SK-N-SH (cell line): ENCODE data around the gene OST4. TPM values are rescaled to one million over a fixed set of nuclear protein-coding genes. Genes with fewer than 3 reads are reported as not detected.

Experiments used
- CTCF ChIA-PET: fragments of 300-600, 350-600 bp; formaldehyde crosslinking; extraction: SDS; loops from one replicate; lab custom pipeline; 2021; lab: Yijun Ruan, JAX
- POLR2A ChIA-PET: fragments of 350-600 bp; sonication (Branson Sonifier 250); formaldehyde crosslinking; extraction: SDS; loops from one replicate; lab custom pipeline; 2020; ENCODE audit warnings: antibody characterized with exemption, inconsistent platforms; lab: Yijun Ruan, JAX
- DNase-seq: peaks from one replicate; pipeline ENCODE4 v3.0.0; 2012
- H2AFZ ChIP-seq: fragments of 200-600 bp; sonication (generic); 2 replicates; pipeline ENCODE4 v1.8.1; 2016; ENCODE audit warnings: antibody characterized with exemption, mild to moderate bottlenecking, low read depth
- H3F3A ChIP-seq: fragments of 200-600 bp; sonication (generic); replicated peaks from 2 replicates; pipeline ENCODE3; 2016; ENCODE audit warnings: antibody characterized with exemption, mild to moderate bottlenecking; ENCODE audit not compliant: insufficient read depth
- H3K27ac ChIP-seq, 2 experiments: fragments of 200-500 bp in 1 of 2; fragments of 200-600 bp in 1 of 2; sonication (Bioruptor generic) in 1 of 2; sonication (generic), shearing (Covaris generic) in 1 of 2; 2 replicates each; pipeline versions ENCODE4 v1.5.1 to v1.6.1; 2014 to 2016; ENCODE audit warnings: low read depth in 2 of 2, inconsistent platforms in 1 of 2, low read length in 1 of 2, mild to moderate bottlenecking in 1 of 2, mixed read lengths in 1 of 2
- H3K27me3 ChIP-seq: fragments of 200-600 bp; sonication (generic), shearing (Covaris generic); 2 replicates; pipeline ENCODE4 v1.6.1; 2016; ENCODE audit warnings: mixed run types; ENCODE audit not compliant: insufficient read depth
- H3K36me3 ChIP-seq, 2 experiments: fragments of 200-500 bp in 1 of 2; fragments of 200-600 bp in 1 of 2; sonication (Bioruptor generic) in 1 of 2; sonication (generic) in 1 of 2; replicated peaks in 1 of 2; 2 replicates each; pipeline versions ENCODE3 to v1.5.1; 2014 to 2016; ENCODE audit warnings: low read length in 1 of 2, mild to moderate bottlenecking in 1 of 2; ENCODE audit not compliant: insufficient read depth in 2 of 2, control insufficient read depth in 1 of 2
- H3K4me1 ChIP-seq, 2 experiments: fragments of 200-500 bp in 1 of 2; fragments of 200-600 bp in 1 of 2; sonication (Bioruptor generic) in 1 of 2; sonication (generic), shearing (Covaris generic) in 1 of 2; 2 replicates each; pipeline versions ENCODE4 v1.5.1 to v1.6.1; 2014 to 2016; ENCODE audit warnings: low read depth in 1 of 2, low read length in 1 of 2, mixed run types in 1 of 2; ENCODE audit not compliant: insufficient read depth in 2 of 2, control insufficient read depth in 1 of 2
- H3K4me2 ChIP-seq: fragments of 200-600 bp; sonication (generic), shearing (Covaris generic); 2 replicates; pipeline ENCODE4 v1.6.1; 2017; ENCODE audit warnings: mixed run types
- H3K4me3 ChIP-seq, 2 experiments: fragments of 200-500 bp in 1 of 2; fragments of 200-600 bp in 1 of 2; sonication (Bioruptor generic) in 1 of 2; sonication (generic), shearing (Covaris generic) in 1 of 2; 2 replicates each; pipeline versions ENCODE4 v1.5.1 to v1.8.1; 2014 to 2016; ENCODE audit warnings: low read depth in 2 of 2, inconsistent platforms in 1 of 2, low read length in 1 of 2, mild to moderate bottlenecking in 1 of 2, mixed read lengths in 1 of 2, moderate library complexity in 1 of 2
- H3K79me2 ChIP-seq: fragments of 200-600 bp; sonication (generic); 2 replicates; pipeline ENCODE4 v1.8.1; 2017; ENCODE audit warnings: mild to moderate bottlenecking; ENCODE audit not compliant: insufficient read depth
- H3K9ac ChIP-seq: fragments of 200-600 bp; sonication (generic); 2 replicates; pipeline ENCODE4 v1.6.1; 2017; ENCODE audit warnings: mixed run types
- H3K9me2 ChIP-seq: fragments of 200-600 bp; sonication (generic); 2 replicates; pipeline ENCODE4 v1.6.1; 2017; ENCODE audit warnings: mixed run types
- H3K9me3 ChIP-seq: fragments of 200-600 bp; sonication (generic); 2 replicates; pipeline ENCODE4 v1.6.1; 2017; ENCODE audit warnings: mixed run types, mild to moderate bottlenecking, moderate library complexity
- H4K20me1 ChIP-seq: fragments of 200-600 bp; sonication (generic); 2 replicates; pipeline ENCODE4 v1.6.1; 2017; ENCODE audit warnings: mild to moderate bottlenecking, mixed run types; ENCODE audit not compliant: insufficient read depth
- FOXJ3 ChIP-seq: sonication (generic); formaldehyde crosslinking; IDR thresholded peaks from 2 replicates; pipeline ENCODE4 v1.5.1; 2020; ENCODE audit warnings: mild to moderate bottlenecking, missing genetic modification reagents
- MEF2A ChIP-seq: IDR thresholded peaks from 2 replicates; pipeline ENCODE4 v1.4.0; 2012; ENCODE audit warnings: low read depth, borderline replicate concordance
- MXI1 ChIP-seq: IDR thresholded peaks from 2 replicates; pipeline ENCODE4 v1.6.1; 2012; ENCODE audit warnings: mild to moderate bottlenecking, low read depth, low read length, improper control_type of control experiment
- NRF1 ChIP-seq: IDR thresholded peaks from 2 replicates; pipeline ENCODE4 v1.6.1; 2012; ENCODE audit warnings: low read depth, mild to moderate bottlenecking, low read length
- RCOR1 ChIP-seq: fragments of 150-350 bp; IDR thresholded peaks from 2 replicates; pipeline ENCODE4 v1.6.1; 2017; ENCODE audit warnings: antibody characterized with exemption, low read length
- SMC3 ChIP-seq: IDR thresholded peaks from 2 replicates; pipeline ENCODE4 v1.6.1; 2012; ENCODE audit warnings: low read depth, low read length, improper control_type of control experiment
- TAF1 ChIP-seq: IDR thresholded peaks from 2 replicates; pipeline ENCODE4 v1.6.1; 2012; ENCODE audit warnings: low read depth, mild to moderate bottlenecking, low read length, moderate library complexity, borderline replicate concordance
- TCF12 ChIP-seq: IDR thresholded peaks from 2 replicates; pipeline ENCODE4 v1.4.0; 2012
- WGBS: methylation state at CpG from one replicate; pipeline ENCODE4 v1.1.6; 2017; ENCODE audit warnings: low lambda C conversion rate; 5-methylcytosine and 5-hydroxymethylcytosine counted together
- polyA plus RNA-seq, 3 experiments: library from polyadenylated mRNA; depleted of rRNA; stranded (reverse); fragments of >200 nt; gene quantifications; 2 replicates each; pipeline ENCODE4 v1.2.3, GENCODE V29; 2012
- TF ChIP-seq, protein P1 (sequence below): IDR thresholded peaks from 2 replicates; pipeline ENCODE4 v1.4.0; 2012; ENCODE audit warnings: low read depth
- TF ChIP-seq, protein P2 (sequence below): IDR thresholded peaks from 2 replicates; pipeline ENCODE4 v1.6.1; 2012; ENCODE audit warnings: mild to moderate bottlenecking, low read depth, low read length, moderate library complexity

OST4 gene
- polyA plus RNA-seq, 1 of the 3 experiments (the other 2 are of a cell fraction) = 1,851 TPM

DNA sequence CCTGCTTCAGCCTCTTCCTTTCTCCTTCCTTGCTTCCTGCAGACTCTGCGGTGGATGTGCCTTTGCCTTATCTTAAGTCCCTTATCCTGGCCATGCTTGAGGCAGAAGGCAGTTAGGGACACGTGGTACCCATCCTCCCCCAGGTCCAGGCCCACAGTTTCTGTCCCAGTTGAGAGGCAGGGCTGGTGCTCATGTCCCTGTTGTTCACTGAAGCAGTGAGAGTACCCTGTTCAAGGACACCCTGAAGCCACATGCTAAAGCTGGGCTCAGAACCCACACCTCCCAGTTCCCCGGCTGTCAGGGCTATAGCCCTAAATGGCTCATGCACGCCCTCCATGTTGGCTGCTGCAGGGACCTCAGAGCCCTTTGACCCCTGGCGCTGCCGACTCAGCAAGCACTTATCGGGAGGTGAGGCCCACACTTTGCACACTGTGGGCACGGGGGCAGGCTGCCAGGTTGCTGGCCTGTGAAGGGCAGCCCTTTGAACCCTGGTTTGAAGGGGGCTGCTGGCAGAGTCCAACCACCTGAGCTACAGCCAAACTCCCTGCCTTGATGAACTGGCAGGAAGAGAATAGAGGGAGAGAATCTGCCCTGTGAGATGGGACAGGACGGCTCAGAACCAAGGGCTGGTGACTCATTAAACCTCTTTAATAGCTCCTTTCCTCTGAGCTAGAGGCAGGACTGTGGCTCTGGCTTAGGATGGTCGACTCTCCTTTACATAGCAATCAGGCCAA is 21.4 kb upstream of the OST4 start:
- no peaks in the 10 kb centered on the region for H3K27me3 ChIP-seq
- no peaks in the 10 kb centered on the region for H3F3A ChIP-seq
- peaks cover 4 to 31% of the 10 kb centered on the region in 2 experiments; a peak in 2 of 4 replicates for H3K4me1 ChIP-seq
- POLR2A ChIA-PET = interaction anchor here (1.4 kb wide), 1 partner anchor 30 kb away, joined by 3 read pairs; the partner anchor contains the start of gene ABHD1
- no peak overlapping the region for H3K9ac ChIP-seq
- no peak overlapping the region for H3K4me2 ChIP-seq
- H3K9me3 ChIP-seq = no peaks in the 10 kb centered on the region
- no peaks in the 10 kb centered on the region for H3K9me2 ChIP-seq
- no peak overlapping the region for H3K4me3 ChIP-seq
- DNase-seq = no peak
- H3K27ac ChIP-seq = no peak overlapping the region
- 87% methylated on average over 10 of the region's 10 CpGs for WGBS
- no peaks in the 10 kb centered on the region for H4K20me1 ChIP-seq
- TF ChIP-seq, protein P1, sequence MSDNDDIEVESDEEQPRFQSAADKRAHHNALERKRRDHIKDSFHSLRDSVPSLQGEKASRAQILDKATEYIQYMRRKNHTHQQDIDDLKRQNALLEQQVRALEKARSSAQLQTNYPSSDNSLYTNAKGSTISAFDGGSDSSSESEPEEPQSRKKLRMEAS = no peak
- TF ChIP-seq FOXJ3 (no peak), SMC3 (no peak), RCOR1 (no peak), TAF1 (no peak), TCF12 (no peak)
- TF ChIP-seq, protein P2, sequence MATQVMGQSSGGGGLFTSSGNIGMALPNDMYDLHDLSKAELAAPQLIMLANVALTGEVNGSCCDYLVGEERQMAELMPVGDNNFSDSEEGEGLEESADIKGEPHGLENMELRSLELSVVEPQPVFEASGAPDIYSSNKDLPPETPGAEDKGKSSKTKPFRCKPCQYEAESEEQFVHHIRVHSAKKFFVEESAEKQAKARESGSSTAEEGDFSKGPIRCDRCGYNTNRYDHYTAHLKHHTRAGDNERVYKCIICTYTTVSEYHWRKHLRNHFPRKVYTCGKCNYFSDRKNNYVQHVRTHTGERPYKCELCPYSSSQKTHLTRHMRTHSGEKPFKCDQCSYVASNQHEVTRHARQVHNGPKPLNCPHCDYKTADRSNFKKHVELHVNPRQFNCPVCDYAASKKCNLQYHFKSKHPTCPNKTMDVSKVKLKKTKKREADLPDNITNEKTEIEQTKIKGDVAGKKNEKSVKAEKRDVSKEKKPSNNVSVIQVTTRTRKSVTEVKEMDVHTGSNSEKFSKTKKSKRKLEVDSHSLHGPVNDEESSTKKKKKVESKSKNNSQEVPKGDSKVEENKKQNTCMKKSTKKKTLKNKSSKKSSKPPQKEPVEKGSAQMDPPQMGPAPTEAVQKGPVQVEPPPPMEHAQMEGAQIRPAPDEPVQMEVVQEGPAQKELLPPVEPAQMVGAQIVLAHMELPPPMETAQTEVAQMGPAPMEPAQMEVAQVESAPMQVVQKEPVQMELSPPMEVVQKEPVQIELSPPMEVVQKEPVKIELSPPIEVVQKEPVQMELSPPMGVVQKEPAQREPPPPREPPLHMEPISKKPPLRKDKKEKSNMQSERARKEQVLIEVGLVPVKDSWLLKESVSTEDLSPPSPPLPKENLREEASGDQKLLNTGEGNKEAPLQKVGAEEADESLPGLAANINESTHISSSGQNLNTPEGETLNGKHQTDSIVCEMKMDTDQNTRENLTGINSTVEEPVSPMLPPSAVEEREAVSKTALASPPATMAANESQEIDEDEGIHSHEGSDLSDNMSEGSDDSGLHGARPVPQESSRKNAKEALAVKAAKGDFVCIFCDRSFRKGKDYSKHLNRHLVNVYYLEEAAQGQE = no peak
- TF ChIP-seq, all 33 proteins: peak for 0
- Histone ChIP-seq H3K36me3 (no peaks in the 10 kb centered on the region), H3K79me2 (no peaks in the 10 kb centered on the region), H2AFZ (no peak overlapping the region)
- CTCF ChIA-PET = interaction anchor here (0.9 to 4.5 kb wide), 11 partner anchors 31 to 211 kb away, joined by 3 to 24 read pairs (median 4); partner anchors contain the start of genes ABHD1 and TRIM54

- Histone ChIP-seq H3K4me2 (no peak overlapping the region), H3K9me3 (no peaks in the 10 kb centered on the region), H3K4me3 (no peak overlapping the region), H2AFZ (no peak overlapping the region), H3K27me3 (no peaks in the 10 kb centered on the region), H3F3A (no peaks in the 10 kb centered on the region), H3K27ac (no peak overlapping the region), H3K79me2 (no peaks in the 10 kb centered on the region), H3K9me2 (no peaks in the 10 kb centered on the region), H3K36me3 (no peaks in the 10 kb centered on the region), H3K9ac (no peak overlapping the region), H3K4me1 (peaks cover 4 to 35% of the 10 kb centered on the region in 2 experiments; a peak in 2 of 4 replicates), H4K20me1 (no peaks in the 10 kb centered on the region)
- TF ChIP-seq SMC3 (no peak), NRF1 (no peak), MEF2A (no peak), MXI1 (no peak)
- DNase-seq = no peak
- ChIA-PET POLR2A (no interaction called here), CTCF (interaction anchor here (1.0 to 4.5 kb wide), 11 partner anchors 8 to 211 kb away, joined by 3 to 24 read pairs (median 4); partner anchors contain the start of genes ABHD1 and TRIM54)
- 83% methylated on average over 25 of the region's 25 CpGs for WGBS
Measured at GRCh38 chr2:27091746-27092695, 20.6 kb upstream of the OST4 start.
